K562 (cell line): ENCODE results near the gene SDF4. TPM values are rescaled to one million over a fixed set of nuclear protein-coding genes. Genes with fewer than 3 reads are reported as not detected.

Experiments
- BMI1 ChIP-seq: fragments of 150-350 bp; IDR thresholded peaks from 2 replicates; pipeline ENCODE4 v1.6.1; 2014; ENCODE audit warnings: low read length
- FOXJ3 ChIP-seq: sonication (generic); formaldehyde crosslinking; IDR thresholded peaks from 2 replicates; pipeline ENCODE4 v1.4.0; 2020; ENCODE audit warnings: mild to moderate bottlenecking, missing genetic modification reagents
- GATA2 ChIP-seq: sonication (generic); formaldehyde crosslinking; IDR thresholded peaks from 2 replicates; pipeline ENCODE4 v1.4.0; 2020; ENCODE audit warnings: mild to moderate bottlenecking, missing genetic modification reagents
- HMG20A ChIP-seq: fragments of 450-650 bp; formaldehyde crosslinking; conservative IDR thresholded peaks from 2 replicates; pipeline ENCODE4 v1.4.0; 2020; ENCODE audit warnings: mild to moderate bottlenecking, mixed read lengths
- PTTG1 ChIP-seq: fragments of 450-650 bp; IDR thresholded peaks from 2 replicates; pipeline ENCODE4 v1.6.1; 2016; ENCODE audit warnings: low read depth, mild to moderate bottlenecking, missing genetic modification characterization, missing compliant biosample characterization
- RBM14 ChIP-seq: fragments of 200-400 bp; formaldehyde crosslinking; IDR thresholded peaks from 2 replicates; pipeline ENCODE4 v1.6.1; 2018; ENCODE audit warnings: low read depth, mild to moderate bottlenecking, low read length, moderate library complexity, borderline replicate concordance; ENCODE audit not compliant: insufficient read depth
- RFX1 ChIP-seq: fragments of 450-650 bp; IDR thresholded peaks from 2 replicates; pipeline ENCODE4 v1.6.1; 2016; ENCODE audit warnings: mild to moderate bottlenecking, moderate library complexity
- SAFB ChIP-seq: fragments of 200-400 bp; formaldehyde crosslinking; IDR thresholded peaks from 2 replicates; pipeline ENCODE4 v1.6.1; 2017; ENCODE audit warnings: low read depth, low read length, borderline replicate concordance
- SAFB2 ChIP-seq: fragments of 200-400 bp; formaldehyde crosslinking; IDR thresholded peaks from 2 replicates; pipeline ENCODE4 v1.6.1; 2018; ENCODE audit warnings: borderline replicate concordance, low read length, low read depth, moderate library complexity; ENCODE audit not compliant: severe bottlenecking
- STAT5B ChIP-seq: fragments of 250-450 bp; sonication (Bioruptor Pico); IDR thresholded peaks from 2 replicates; pipeline ENCODE4 v1.8.0; 2021; ENCODE audit warnings: mild to moderate bottlenecking, inconsistent platforms
- ZFP36 ChIP-seq: fragments of 150-350 bp; IDR thresholded peaks from 2 replicates; pipeline ENCODE4 v1.6.1; 2018; ENCODE audit warnings: low read length, low read depth; ENCODE audit not compliant: partially characterized antibody
- polyA plus RNA-seq, 8 experiments: library from polyadenylated mRNA; depleted of rRNA in 4 of 8; stranded (reverse) in 5 of 8; unstranded in 3 of 8; fragments of >200 nt; fragmentation: Nextera tagmentation in 2 of 8; fragmentation: Illumina TruSeq in 1 of 8; extraction: Ambion mirVana in 2 of 8; extraction: Trizol in 1 of 8; gene quantifications; 2 replicates each; pipeline versions ENCODE4 v1.2.1 to v1.2.3, GENCODE V29; 2011 to 2014; ENCODE audit warnings: inconsistent platforms in 1 of 8, missing spikeins in 1 of 8
- total RNA-seq, 7 experiments: library from RNA; depleted of rRNA in 6 of 7; stranded (reverse); fragments of >200 nt in 6 of 7; fragmentation: Illumina TruSeq in 2 of 7; extraction: Trizol in 2 of 7; gene quantifications; 2 replicates each; pipeline versions ENCODE4 v1.2.1 to v1.2.3, GENCODE V29; 2011 to 2021; ENCODE audit warnings: low replicate concordance in 1 of 7
- TF ChIP-seq, protein P1 (sequence below): IDR thresholded peaks from 3 replicates; pipeline ENCODE4 v1.6.1; 2011; ENCODE audit warnings: borderline replicate concordance, mild to moderate bottlenecking, moderate library complexity; ENCODE audit not compliant: insufficient read length; ENCODE audit errors: extremely low read depth
- TF ChIP-seq, protein P2 (sequence below): fragments of 250-450 bp; sonication (Bioruptor Pico); IDR thresholded peaks from 2 replicates; pipeline ENCODE4 v1.4.0; 2020
- TF ChIP-seq, protein P3 (sequence below): fragments of 450-650 bp; IDR thresholded peaks from 2 replicates; pipeline ENCODE4 v1.6.1; 2017; ENCODE audit warnings: antibody characterized with exemption, mild to moderate bottlenecking
- TF ChIP-seq, protein P4 (sequence below): fragments of 250-450 bp; sonication (Bioruptor Pico); IDR thresholded peaks from 2 replicates; pipeline ENCODE4 v1.4.0; 2020; ENCODE audit warnings: mild to moderate bottlenecking, moderate library complexity, borderline replicate concordance

Gene SDF4
- total and polyA plus RNA-seq, 9 of the 15 experiments (the other 6 are each of a cell fraction or from before 2014, with no cell fraction given), result 0.35 to 160 (median 65.2) TPM

DNA sequence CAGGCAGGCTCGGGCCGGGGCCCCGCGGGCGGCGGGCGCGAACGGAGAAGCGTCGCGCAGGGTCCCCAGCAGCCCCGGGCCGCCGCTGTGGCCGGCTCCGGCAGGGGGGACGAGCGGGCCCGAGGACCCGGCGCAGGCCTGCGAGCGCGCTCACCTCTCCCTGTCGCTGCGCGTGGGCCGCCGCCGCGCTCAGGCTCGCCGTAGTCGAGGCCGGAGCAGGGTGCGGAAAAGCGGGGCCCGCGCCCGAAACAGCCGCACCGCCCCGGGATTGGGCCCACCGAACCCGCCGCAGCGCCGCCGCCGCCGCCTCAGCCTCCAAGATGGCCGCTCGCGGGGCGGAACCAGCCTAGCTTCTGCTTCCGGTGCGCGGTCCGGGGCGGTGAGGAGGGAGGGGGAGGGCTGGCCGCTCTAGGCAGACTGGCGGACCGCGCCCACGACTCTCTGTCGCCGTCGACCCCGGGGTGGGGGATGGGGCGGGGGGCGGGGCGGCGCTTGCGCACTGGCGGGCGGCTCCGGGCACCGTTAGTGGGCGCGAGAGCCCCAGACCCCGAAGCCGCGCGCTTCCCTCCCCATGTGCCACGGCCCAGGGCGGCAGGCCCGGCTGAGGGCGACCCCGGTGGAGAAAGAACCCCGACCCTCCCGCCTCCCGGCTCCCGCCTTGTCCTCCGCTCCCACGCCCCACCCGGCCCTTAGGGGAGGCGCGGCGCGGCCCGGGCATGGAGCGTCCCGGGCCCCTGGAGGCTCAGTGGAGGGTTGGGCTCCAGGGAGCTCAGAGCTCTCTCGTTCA lies 41.9 kb upstream of the SDF4 start, which contains the start of gene UBE2J2 (continued):
- TF ChIP-seq, protein P1, sequence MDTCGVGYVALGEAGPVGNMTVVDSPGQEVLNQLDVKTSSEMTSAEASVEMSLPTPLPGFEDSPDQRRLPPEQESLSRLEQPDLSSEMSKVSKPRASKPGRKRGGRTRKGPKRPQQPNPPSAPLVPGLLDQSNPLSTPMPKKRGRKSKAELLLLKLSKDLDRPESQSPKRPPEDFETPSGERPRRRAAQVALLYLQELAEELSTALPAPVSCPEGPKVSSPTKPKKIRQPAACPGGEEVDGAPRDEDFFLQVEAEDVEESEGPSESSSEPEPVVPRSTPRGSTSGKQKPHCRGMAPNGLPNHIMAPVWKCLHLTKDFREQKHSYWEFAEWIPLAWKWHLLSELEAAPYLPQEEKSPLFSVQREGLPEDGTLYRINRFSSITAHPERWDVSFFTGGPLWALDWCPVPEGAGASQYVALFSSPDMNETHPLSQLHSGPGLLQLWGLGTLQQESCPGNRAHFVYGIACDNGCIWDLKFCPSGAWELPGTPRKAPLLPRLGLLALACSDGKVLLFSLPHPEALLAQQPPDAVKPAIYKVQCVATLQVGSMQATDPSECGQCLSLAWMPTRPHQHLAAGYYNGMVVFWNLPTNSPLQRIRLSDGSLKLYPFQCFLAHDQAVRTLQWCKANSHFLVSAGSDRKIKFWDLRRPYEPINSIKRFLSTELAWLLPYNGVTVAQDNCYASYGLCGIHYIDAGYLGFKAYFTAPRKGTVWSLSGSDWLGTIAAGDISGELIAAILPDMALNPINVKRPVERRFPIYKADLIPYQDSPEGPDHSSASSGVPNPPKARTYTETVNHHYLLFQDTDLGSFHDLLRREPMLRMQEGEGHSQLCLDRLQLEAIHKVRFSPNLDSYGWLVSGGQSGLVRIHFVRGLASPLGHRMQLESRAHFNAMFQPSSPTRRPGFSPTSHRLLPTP, result no peak
- TF ChIP-seq HMG20A (CRISPR knock-in tag) (no peak), PTTG1 (no peak), RFX1 (no peak), RBM14 (no peak), GATA2 (CRISPR knock-in tag) (no peak), BMI1 (no peak), SAFB (0 out of 2 replicates have a peak, but pooled peaks have one; percentile 45), SAFB2 (no peak), FOXJ3 (CRISPR knock-in tag) (no peak), STAT5B (CRISPR knock-in tag) (no peak), ZFP36 (no peak)
- TF ChIP-seq, protein P2, sequence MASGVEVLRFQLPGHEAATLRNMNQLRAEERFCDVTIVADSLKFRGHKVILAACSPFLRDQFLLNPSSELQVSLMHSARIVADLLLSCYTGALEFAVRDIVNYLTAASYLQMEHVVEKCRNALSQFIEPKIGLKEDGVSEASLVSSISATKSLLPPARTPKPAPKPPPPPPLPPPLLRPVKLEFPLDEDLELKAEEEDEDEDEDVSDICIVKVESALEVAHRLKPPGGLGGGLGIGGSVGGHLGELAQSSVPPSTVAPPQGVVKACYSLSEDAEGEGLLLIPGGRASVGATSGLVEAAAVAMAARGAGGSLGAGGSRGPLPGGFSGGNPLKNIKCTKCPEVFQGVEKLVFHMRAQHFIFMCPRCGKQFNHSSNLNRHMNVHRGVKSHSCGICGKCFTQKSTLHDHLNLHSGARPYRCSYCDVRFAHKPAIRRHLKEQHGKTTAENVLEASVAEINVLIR (CRISPR knock-in tag), result no peak
- TF ChIP-seq, protein P3, sequence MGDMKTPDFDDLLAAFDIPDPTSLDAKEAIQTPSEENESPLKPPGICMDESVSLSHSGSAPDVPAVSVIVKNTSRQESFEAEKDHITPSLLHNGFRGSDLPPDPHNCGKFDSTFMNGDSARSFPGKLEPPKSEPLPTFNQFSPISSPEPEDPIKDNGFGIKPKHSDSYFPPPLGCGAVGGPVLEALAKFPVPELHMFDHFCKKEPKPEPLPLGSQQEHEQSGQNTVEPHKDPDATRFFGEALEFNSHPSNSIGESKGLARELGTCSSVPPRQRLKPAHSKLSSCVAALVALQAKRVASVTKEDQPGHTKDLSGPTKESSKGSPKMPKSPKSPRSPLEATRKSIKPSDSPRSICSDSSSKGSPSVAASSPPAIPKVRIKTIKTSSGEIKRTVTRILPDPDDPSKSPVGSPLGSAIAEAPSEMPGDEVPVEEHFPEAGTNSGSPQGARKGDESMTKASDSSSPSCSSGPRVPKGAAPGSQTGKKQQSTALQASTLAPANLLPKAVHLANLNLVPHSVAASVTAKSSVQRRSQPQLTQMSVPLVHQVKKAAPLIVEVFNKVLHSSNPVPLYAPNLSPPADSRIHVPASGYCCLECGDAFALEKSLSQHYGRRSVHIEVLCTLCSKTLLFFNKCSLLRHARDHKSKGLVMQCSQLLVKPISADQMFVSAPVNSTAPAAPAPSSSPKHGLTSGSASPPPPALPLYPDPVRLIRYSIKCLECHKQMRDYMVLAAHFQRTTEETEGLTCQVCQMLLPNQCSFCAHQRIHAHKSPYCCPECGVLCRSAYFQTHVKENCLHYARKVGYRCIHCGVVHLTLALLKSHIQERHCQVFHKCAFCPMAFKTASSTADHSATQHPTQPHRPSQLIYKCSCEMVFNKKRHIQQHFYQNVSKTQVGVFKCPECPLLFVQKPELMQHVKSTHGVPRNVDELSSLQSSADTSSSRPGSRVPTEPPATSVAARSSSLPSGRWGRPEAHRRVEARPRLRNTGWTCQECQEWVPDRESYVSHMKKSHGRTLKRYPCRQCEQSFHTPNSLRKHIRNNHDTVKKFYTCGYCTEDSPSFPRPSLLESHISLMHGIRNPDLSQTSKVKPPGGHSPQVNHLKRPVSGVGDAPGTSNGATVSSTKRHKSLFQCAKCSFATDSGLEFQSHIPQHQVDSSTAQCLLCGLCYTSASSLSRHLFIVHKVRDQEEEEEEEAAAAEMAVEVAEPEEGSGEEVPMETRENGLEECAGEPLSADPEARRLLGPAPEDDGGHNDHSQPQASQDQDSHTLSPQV, result no peak
- TF ChIP-seq, protein P4, sequence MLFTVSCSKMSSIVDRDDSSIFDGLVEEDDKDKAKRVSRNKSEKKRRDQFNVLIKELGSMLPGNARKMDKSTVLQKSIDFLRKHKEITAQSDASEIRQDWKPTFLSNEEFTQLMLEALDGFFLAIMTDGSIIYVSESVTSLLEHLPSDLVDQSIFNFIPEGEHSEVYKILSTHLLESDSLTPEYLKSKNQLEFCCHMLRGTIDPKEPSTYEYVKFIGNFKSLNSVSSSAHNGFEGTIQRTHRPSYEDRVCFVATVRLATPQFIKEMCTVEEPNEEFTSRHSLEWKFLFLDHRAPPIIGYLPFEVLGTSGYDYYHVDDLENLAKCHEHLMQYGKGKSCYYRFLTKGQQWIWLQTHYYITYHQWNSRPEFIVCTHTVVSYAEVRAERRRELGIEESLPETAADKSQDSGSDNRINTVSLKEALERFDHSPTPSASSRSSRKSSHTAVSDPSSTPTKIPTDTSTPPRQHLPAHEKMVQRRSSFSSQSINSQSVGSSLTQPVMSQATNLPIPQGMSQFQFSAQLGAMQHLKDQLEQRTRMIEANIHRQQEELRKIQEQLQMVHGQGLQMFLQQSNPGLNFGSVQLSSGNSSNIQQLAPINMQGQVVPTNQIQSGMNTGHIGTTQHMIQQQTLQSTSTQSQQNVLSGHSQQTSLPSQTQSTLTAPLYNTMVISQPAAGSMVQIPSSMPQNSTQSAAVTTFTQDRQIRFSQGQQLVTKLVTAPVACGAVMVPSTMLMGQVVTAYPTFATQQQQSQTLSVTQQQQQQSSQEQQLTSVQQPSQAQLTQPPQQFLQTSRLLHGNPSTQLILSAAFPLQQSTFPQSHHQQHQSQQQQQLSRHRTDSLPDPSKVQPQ, result no peak
